Measurements from ENCODE around the gene NUDT19. TPM values are rescaled to one million over a fixed set of nuclear protein-coding genes. Genes with fewer than 3 reads are reported as not detected.

Gene NUDT19
- total and polyA plus RNA-seq, 10 of the 15 experiments (the other 5 are each of a cell fraction or from before 2014, with no cell fraction given): 8.5 to 31.0 (median 17.0) TPM

GRCh38 chr19:32748948-32749347, 57.3 kb downstream of the NUDT19 start (continued):
- TF ChIP-seq PRDM15 (CRISPR knock-in tag; IDR thresholded peaks at IDR 0.05) (no peak), ZNF622 (IDR thresholded peaks at IDR 0.05) (no peak), IRF5 (IDR thresholded peaks at IDR 0.05; ENCODE audit: borderline replicate concordance) (no peak), SUZ12 (IDR thresholded peaks at IDR 0.05; ENCODE audit: unreplicated experiment) (no peak), ZNF207 (IDR thresholded peaks at IDR 0.05; ENCODE audit: borderline replicate concordance) (no peak)

- no peaks in the 10 kb centered on the region for H4K20me1 ChIP-seq (ENCODE audit: control insufficient read depth, insufficient read depth)
- 24% methylated on average over 6 of the region's 6 CpGs for WGBS (ENCODE audit: insufficient coverage, insufficient replicate concordance, low lambda C conversion rate, missing lambda C conversion rate)
- H3K4me3 ChIP-seq: no peak overlapping the region
- in situ Hi-C loops (cut with MboI): no loop called here
- no peak for FAIRE-seq
- no peaks in the 10 kb centered on the region; the same call in 2 of the 3 replicates for H3K9me3 ChIP-seq (replicated peaks; ENCODE audit: control insufficient read depth, insufficient read depth, low read length)
- no peak for DNase-seq (ENCODE audit: low read depth, low spot score)
- ChIA-PET RAD21 (ENCODE audit: unreplicated experiment) (no interaction called here), CTCF (interaction anchor here (2.1 kb wide), 1 partner anchor 149 kb away, joined by 5 read pairs; no protein-coding TSS in a partner anchor), POLR2A (no interaction called here), SMC1A (ENCODE audit: uncharacterized antibody, unreplicated experiment) (no interaction called here)
- H3K27ac ChIP-seq (ENCODE audit: control insufficient read depth, insufficient read depth): no peak overlapping the region
- no peak overlapping the region for H3K9ac ChIP-seq (ENCODE audit: control insufficient read depth, insufficient read depth, low read length)
- H3K36me3 ChIP-seq (ENCODE audit: control insufficient read depth in 2 of 2, insufficient read depth in 2 of 2, low read length in 1 of 2): no peaks in the 10 kb centered on the region
- no peaks in the 10 kb centered on the region; a peak in 1 of 4 replicates for H3K27me3 ChIP-seq (replicated peaks in 1 of 2; ENCODE audit: control insufficient read depth in 2 of 2, insufficient read depth in 2 of 2, low read length in 1 of 2)
- no peaks in the 10 kb centered on the region for H3K79me2 ChIP-seq (ENCODE audit: control insufficient read depth, insufficient read depth, low read length)
- no peak for ATAC-seq
- H3K4me2 ChIP-seq (ENCODE audit: control insufficient read depth, insufficient read depth): no peak overlapping the region
- no peak overlapping the region for H2AFZ ChIP-seq (ENCODE audit: control insufficient read depth, low read depth, low read length)
- peaks cover 6% of the 10 kb centered on the region for H3K4me1 ChIP-seq (ENCODE audit: control insufficient read depth, insufficient read depth, low read length)
- intact Hi-C loops (cut with micrococcal nuclease; ENCODE audit: unreplicated experiment): no loop called here
- BruUV-seq (replicated peaks): no TSS peak
- no peak for TF ChIP-seq SP1 (IDR thresholded peaks at IDR 0.05; ENCODE audit: low read depth, low read length)
- TF ChIP-seq BMI1 (IDR thresholded peaks at IDR 0.05; ENCODE audit: borderline replicate concordance): no peak
- no peak for TF ChIP-seq HDAC2 (IDR thresholded peaks at IDR 0.05)
- TF ChIP-seq PML (IDR thresholded peaks at IDR 0.05; ENCODE audit: low read length): no peak
- no peak for TF ChIP-seq ASH2L (IDR thresholded peaks at IDR 0.05; ENCODE audit: borderline replicate concordance, low read depth)
- TF ChIP-seq ATF7 (IDR thresholded peaks at IDR 0.05; ENCODE audit: low read depth): no peak
- TF ChIP-seq SUPT20H (IDR thresholded peaks at IDR 0.05; ENCODE audit: borderline replicate concordance, control insufficient read depth, low read depth, low read length): no peak
- no peak for TF ChIP-seq POU2F2 (IDR thresholded peaks at IDR 0.05; ENCODE audit: borderline replicate concordance, low read depth, low read length)
- no peak for TF ChIP-seq HDAC6 (IDR thresholded peaks at IDR 0.05; ENCODE audit: unreplicated experiment)
Observed at GRCh38 chr19:32749361-32749760, 57.7 kb downstream of the NUDT19 start.
